ENCODE results near the gene HS3ST4.

DNA sequence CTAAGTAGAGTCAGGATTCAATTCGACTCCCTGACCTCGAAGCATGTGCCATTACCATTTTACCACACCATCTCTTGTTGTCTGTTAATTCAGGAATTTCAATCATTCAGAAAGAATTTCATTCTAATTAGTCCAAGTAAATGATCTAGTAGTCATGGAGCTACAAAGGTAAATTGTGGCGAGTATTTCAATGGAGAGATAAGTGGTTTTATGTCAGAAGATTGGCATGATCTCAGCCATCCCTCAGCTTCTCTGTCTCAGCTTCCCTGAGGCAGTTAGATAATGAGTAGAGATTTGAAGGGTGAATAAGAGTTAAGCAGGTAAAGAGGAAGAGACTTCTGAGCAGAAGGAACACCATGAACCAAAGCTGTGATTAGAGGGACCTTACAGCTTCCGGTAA, 93.6 kb downstream of the HS3ST4 start:
- no peak for TF ChIP-seq EZH2 (IDR thresholded peaks at IDR 0.05; ENCODE audit: borderline replicate concordance, insufficient read depth, low read length, poor library complexity, severe bottlenecking)
- TF ChIP-seq, protein P1, sequence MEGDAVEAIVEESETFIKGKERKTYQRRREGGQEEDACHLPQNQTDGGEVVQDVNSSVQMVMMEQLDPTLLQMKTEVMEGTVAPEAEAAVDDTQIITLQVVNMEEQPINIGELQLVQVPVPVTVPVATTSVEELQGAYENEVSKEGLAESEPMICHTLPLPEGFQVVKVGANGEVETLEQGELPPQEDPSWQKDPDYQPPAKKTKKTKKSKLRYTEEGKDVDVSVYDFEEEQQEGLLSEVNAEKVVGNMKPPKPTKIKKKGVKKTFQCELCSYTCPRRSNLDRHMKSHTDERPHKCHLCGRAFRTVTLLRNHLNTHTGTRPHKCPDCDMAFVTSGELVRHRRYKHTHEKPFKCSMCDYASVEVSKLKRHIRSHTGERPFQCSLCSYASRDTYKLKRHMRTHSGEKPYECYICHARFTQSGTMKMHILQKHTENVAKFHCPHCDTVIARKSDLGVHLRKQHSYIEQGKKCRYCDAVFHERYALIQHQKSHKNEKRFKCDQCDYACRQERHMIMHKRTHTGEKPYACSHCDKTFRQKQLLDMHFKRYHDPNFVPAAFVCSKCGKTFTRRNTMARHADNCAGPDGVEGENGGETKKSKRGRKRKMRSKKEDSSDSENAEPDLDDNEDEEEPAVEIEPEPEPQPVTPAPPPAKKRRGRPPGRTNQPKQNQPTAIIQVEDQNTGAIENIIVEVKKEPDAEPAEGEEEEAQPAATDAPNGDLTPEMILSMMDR (IDR thresholded peaks at IDR 0.05; ENCODE audit: poor library complexity, severe bottlenecking): no peak

Data from neural cell (in vitro differentiated cells).